ENCODE results near the gene BCL7A.

GRCh38 chr12:122009741-122010140 lies 11.9 kb upstream of the BCL7A start:
- TF ChIP-seq, protein P1, sequence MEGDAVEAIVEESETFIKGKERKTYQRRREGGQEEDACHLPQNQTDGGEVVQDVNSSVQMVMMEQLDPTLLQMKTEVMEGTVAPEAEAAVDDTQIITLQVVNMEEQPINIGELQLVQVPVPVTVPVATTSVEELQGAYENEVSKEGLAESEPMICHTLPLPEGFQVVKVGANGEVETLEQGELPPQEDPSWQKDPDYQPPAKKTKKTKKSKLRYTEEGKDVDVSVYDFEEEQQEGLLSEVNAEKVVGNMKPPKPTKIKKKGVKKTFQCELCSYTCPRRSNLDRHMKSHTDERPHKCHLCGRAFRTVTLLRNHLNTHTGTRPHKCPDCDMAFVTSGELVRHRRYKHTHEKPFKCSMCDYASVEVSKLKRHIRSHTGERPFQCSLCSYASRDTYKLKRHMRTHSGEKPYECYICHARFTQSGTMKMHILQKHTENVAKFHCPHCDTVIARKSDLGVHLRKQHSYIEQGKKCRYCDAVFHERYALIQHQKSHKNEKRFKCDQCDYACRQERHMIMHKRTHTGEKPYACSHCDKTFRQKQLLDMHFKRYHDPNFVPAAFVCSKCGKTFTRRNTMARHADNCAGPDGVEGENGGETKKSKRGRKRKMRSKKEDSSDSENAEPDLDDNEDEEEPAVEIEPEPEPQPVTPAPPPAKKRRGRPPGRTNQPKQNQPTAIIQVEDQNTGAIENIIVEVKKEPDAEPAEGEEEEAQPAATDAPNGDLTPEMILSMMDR (IDR thresholded peaks at IDR 0.05), result no peak
- TF ChIP-seq POLR2A (IDR thresholded peaks at IDR 0.05) (no peak), EP300 (IDR thresholded peaks at IDR 0.05) (no peak)

Measured in stomach (tissue), 4 donors.